Omental fat pad (tissue), 4 donors: ENCODE results near the gene RNU5D-1. TPM values are rescaled to one million over a fixed set of nuclear protein-coding genes. Genes with fewer than 3 reads are reported as not detected.
"Not testable (repeated sequence)": the region's sequence is repeated elsewhere in the genome, so short reads cannot be mapped to it uniquely, and the experiment has no call there.

Source experiments
- ATAC-seq: fragments of 150-250 bp; one replicate; pipeline ENCODE4 v1.9.1; 2016; ENCODE audit warnings: mild to moderate bottlenecking, moderate library complexity; ENCODE audit not compliant: low FRiP score
- DNase-seq: peaks from one replicate; pipeline ENCODE4 v3.0.0-alpha.2; 2019; ENCODE audit warnings: low spot score
- total RNA-seq, 4 donors: library from RNA; depleted of rRNA; stranded (reverse); fragments of >200 nt; gene quantifications; one replicate each; pipeline ENCODE4 v1.1.0, GENCODE V29; 2016
- TF ChIP-seq, protein P1 (sequence below), 3 donors: fragments of 450-650 bp; IDR thresholded peaks; one replicate each; pipeline ENCODE4 v1.5.1; 2016 to 2017; ENCODE audit warnings: antibody characterized with exemption in 3 of 3, mild to moderate bottlenecking in 3 of 3, moderate library complexity in 2 of 3

Gene RNU5D-1
- total RNA-seq, 4 donors from 2014 or later, result not detected

DNA sequence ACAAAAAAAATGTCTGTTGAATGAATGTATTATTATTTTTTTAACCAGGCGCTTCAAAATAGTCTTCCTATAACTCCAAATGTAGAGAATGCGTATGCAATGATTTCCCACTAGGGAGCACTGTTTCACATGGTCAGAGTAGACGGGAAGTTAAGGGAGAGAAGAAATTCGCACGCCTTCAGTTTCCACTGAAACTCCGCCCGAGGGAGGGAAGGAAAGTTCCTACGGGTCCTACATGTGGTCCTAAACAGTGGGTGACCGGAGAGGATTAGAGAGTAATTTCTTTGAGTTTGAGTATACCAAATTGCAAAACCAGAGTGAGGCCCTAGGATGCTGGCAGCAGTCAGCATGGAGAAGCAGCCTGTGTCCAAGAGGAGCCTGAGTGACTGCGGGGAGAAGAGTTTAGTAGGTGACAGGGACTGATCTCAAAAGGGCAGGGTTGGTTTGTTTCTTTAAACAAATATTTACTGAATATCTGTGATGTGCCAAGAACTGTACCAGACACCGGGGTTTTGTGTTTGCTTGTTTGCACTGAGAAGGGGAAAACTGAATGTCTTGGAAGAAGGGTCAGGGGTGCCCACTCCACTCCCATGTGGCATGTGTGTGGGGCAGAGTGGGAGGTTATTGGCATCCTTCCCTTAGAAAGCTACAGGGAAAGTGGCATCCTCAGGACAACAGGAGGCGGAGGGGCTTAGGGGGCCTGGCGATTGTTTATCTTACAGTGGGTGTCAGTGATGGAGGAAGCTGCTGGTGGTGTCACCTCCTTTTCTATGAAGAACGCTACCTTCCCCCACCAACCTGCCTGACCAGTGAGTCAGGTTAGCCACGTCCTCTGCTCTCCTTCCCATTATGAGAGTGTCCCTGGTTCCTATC is 22.8 kb downstream of the RNU5D-1 start:
- DNase-seq, result no peak
- TF ChIP-seq, protein P1, sequence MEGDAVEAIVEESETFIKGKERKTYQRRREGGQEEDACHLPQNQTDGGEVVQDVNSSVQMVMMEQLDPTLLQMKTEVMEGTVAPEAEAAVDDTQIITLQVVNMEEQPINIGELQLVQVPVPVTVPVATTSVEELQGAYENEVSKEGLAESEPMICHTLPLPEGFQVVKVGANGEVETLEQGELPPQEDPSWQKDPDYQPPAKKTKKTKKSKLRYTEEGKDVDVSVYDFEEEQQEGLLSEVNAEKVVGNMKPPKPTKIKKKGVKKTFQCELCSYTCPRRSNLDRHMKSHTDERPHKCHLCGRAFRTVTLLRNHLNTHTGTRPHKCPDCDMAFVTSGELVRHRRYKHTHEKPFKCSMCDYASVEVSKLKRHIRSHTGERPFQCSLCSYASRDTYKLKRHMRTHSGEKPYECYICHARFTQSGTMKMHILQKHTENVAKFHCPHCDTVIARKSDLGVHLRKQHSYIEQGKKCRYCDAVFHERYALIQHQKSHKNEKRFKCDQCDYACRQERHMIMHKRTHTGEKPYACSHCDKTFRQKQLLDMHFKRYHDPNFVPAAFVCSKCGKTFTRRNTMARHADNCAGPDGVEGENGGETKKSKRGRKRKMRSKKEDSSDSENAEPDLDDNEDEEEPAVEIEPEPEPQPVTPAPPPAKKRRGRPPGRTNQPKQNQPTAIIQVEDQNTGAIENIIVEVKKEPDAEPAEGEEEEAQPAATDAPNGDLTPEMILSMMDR (IDR thresholded peaks at IDR 0.05), result no peak
- ATAC-seq, result peak; percentile 56

DNA sequence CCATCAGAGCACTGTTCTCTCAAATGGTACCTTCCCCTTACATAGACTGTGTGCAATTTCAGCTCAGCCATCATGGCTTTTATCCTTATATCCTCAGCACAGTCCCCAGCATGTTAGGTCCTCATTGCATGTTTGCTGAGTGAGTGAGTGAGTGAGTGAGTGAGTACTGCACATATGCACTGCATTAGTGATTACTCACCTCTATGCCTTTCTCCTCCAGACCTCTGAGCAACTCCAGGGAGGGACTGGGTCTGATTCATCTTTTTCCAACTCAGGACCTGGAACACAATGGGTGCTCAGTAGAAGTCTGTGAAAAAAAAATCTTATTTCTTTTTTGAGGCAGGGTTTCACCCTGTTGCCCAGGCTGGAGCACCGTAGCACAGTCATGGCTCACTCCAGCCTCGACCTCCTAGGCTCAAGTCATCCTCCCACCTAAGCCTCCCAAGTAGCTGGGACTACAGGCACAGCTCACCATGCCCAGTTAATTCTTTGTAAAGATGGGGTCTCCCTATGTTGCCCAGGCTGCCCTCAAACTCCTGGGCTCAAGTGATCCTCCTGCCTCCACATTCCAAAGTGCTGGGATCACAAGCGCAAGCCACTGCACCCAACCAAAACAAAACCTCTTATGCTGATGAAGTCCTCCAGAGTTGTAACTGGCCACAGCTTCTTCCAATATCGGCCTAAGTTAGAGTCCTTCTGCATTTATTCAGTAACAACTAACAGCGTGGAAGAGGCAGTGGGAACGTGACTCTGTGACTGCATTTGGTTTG is 23.7 kb downstream of the RNU5D-1 start:
- ATAC-seq (peak; percentile 65), DNase-seq (no peak)
- TF ChIP-seq, protein P1 (IDR thresholded peaks at IDR 0.05), result no peak

DNA sequence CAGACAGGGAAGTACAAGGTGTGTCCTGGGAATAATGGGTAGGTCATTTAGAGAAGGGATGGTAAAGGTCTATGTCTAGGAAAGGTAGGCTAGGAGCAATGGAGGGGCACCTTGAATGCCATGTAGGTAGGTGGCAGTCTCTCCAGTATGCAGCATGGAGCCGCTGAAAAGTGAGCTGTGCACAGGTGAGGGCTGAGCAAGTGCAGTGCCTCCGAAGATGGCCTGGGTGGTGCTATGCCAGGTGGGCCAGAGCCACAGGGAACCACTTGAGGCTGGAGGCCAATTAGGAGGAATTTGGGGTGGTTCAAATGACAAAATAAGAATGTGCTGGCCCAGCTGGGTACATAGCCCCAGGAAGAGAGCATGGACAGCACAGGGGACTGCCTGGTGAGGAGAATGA is 25.0 kb downstream of the RNU5D-1 start:
- ATAC-seq, result no peak
- TF ChIP-seq, protein P1 (IDR thresholded peaks at IDR 0.05), result no peak
- DNase-seq, result no peak

DNA sequence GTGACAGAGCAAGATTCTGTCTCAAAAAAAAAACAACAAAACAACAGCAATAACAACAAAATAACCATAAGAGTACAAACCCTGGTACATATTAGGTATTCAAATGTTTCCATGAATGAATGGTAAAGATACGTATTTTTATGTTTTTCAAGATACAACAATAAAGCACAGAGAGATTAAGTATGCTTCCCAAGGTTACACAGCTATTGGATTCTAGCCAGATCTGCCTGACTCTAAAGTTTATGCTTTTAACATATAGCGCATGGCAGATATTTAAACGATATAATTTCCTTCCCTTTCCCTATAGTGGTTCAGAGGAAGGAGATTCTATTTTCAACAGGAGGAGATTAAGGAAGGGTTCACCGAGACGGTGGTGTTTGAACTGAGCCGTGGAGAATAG is 25.5 kb downstream of the RNU5D-1 start:
- no peak for ATAC-seq
- DNase-seq, result no peak
- TF ChIP-seq, protein P1 (IDR thresholded peaks at IDR 0.05), result no peak

DNA sequence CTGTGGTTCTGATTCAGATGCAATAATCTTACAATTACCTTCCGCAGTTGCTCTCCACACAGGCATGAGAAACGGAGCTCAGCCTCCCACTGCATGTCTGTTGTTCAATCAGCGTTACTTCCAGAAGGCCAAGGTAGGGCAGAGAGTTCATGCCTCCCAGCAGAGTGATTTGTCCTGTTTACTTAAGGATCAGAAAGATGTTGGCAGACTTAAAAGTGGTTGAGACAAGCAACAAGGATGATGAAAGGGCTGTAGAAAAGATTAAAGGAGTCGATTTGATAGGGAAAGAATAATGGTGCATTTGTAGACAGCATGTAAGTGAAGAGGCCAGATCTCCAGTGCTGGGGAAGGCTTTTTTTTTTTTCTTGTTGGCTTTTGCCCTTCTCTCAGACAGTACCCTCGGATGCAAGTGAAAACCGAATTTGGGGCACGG is 29.8 kb downstream of the RNU5D-1 start:
- no peak for ATAC-seq

DNA sequence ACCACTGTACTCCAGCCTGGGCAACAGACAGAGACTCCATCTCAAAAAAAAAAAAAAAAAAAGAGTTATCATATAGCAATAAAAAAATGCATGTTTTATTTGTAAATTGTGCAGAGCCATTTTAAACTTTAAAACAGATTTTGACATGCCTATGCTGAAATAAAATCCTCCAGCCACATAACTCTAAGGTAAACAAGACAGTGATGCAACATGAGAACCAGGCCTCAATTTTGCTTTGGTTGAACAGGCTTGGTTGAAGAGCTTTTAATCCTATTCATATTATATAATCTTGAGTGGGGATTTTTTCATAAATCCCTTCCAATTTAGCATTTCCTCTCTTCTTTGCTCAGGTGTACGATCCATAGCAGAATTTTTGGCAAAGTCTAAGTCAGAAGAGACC is 30.4 kb downstream of the RNU5D-1 start:
- no peak for ATAC-seq
- TF ChIP-seq, protein P1 (IDR thresholded peaks at IDR 0.05), result no peak
- DNase-seq, result no peak

More for the DNA sequence above, 29.8 kb downstream of the RNU5D-1 start:
- TF ChIP-seq, protein P1 (IDR thresholded peaks at IDR 0.05), result no peak
- DNase-seq, result no peak

DNA sequence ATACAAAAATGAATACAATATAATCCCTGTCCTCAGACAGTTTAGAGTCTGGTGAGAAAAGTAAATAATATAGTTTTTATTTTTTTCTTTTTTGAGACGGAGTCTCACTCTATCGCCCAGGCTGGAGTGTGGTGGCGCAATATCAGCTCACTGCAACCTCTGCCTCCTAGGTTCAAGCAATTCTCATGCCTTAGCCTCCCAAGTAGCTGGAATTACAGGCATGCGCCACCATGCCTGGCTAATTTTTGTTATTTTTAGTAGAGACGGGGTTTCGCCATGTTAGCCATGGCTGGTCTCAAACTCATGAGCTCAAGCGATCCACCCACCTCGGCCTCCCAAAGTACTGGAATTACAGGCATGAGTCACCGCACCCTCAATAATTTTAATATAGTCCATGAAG is 31.6 kb downstream of the RNU5D-1 start:
- ATAC-seq, DNase-seq: not testable (repeated sequence)
